22Rv1 (cell line): ENCODE data around the gene IL17RC.

Experiments
- CTCF ChIP-seq: fragments of 450-650 bp; IDR thresholded peaks from 2 replicates; pipeline ENCODE4 v1.5.1; 2017; ENCODE audit warnings: mild to moderate bottlenecking
- ZFX ChIP-seq: fragments of 450-650 bp; IDR thresholded peaks from 2 replicates; pipeline ENCODE4 v1.6.1; 2017; ENCODE audit warnings: antibody characterized with exemption, borderline replicate concordance

GRCh38 chr3:9903904-9904303, 13.0 kb upstream of the IL17RC start:
- TF ChIP-seq CTCF (no peak), ZFX (no peak)
